Bronchial epithelial cell (primary cell): ENCODE results near the gene TSPAN13. TPM values are rescaled to one million over a fixed set of nuclear protein-coding genes. Genes with fewer than 3 reads are reported as not detected.

ENCODE experiments used
- DNase-seq: peaks from one replicate; pipeline ENCODE4 v3.0.0-alpha.2; 2010; ENCODE audit warnings: low read depth
- FAIRE-seq: peaks from 2 replicates; lab custom pipeline; 2011; peaks lifted over from hg19 to GRCh38; lab: Jason Lieb, UNC
- H3K27me3 ChIP-seq: 2 replicates; pipeline ENCODE4 v1.5.1; 2011; ENCODE audit warnings: low read length; ENCODE audit not compliant: control insufficient read depth, insufficient read depth
- H3K36me3 ChIP-seq: 2 replicates; pipeline ENCODE4 v1.5.1; 2011; ENCODE audit warnings: low read length; ENCODE audit not compliant: control insufficient read depth, insufficient read depth
- H3K4me3 ChIP-seq: 2 replicates; pipeline ENCODE4 v1.5.1; 2011; ENCODE audit warnings: mild to moderate bottlenecking, low read depth, low read length, control low read depth
- total RNA-seq: library from RNA; depleted of rRNA; stranded (reverse); fragments of >200 nt; gene quantifications from 2 replicates; pipeline ENCODE4 v1.2.1, GENCODE V29; 2014
- TF ChIP-seq, protein P1 (sequence below): IDR thresholded peaks from 2 replicates; pipeline ENCODE4 v1.5.1; 2011; ENCODE audit warnings: mild to moderate bottlenecking, moderate library complexity, low read length, control low read depth, inconsistent platforms; ENCODE audit not compliant: insufficient read depth, severe bottlenecking

The TSPAN13 gene
- total RNA-seq, 1 donor from 2014 or later: 41.6 TPM

DNA sequence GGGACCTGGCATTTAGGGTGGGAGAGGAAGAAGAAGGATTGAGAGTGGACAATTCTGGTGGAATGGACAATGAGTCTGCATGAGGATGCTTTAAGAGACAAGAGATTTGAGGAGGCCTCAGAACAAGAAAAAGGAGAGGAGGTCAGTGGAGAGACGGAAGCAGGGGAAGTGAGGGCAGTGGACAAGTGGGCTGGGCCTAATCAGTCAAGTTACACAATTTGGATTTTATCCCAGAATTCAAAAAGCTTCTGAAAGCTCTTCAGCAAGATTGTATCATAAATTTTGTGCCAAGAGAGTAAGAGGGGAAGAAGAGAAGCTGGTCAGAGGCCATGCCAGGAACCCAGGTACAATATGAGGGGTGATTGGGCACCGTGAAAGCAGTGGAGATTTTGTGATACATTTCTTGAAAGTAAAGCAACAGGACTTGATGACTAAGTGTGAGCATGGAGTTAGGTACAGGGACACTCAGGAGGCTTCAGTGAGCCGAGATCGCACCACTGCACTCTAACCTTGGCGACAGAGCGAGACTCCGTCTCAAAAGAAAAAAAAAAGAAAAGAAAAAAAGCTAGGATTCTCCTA, 19.3 kb upstream of the TSPAN13 start:
- FAIRE-seq: no peak
- Histone ChIP-seq H3K4me3 (no peak overlapping the region), H3K36me3 (no peaks in the 10 kb centered on the region), H3K27me3 (no peaks in the 10 kb centered on the region)
- DNase-seq: no peak
- TF ChIP-seq, protein P1, sequence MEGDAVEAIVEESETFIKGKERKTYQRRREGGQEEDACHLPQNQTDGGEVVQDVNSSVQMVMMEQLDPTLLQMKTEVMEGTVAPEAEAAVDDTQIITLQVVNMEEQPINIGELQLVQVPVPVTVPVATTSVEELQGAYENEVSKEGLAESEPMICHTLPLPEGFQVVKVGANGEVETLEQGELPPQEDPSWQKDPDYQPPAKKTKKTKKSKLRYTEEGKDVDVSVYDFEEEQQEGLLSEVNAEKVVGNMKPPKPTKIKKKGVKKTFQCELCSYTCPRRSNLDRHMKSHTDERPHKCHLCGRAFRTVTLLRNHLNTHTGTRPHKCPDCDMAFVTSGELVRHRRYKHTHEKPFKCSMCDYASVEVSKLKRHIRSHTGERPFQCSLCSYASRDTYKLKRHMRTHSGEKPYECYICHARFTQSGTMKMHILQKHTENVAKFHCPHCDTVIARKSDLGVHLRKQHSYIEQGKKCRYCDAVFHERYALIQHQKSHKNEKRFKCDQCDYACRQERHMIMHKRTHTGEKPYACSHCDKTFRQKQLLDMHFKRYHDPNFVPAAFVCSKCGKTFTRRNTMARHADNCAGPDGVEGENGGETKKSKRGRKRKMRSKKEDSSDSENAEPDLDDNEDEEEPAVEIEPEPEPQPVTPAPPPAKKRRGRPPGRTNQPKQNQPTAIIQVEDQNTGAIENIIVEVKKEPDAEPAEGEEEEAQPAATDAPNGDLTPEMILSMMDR: no peak

DNA sequence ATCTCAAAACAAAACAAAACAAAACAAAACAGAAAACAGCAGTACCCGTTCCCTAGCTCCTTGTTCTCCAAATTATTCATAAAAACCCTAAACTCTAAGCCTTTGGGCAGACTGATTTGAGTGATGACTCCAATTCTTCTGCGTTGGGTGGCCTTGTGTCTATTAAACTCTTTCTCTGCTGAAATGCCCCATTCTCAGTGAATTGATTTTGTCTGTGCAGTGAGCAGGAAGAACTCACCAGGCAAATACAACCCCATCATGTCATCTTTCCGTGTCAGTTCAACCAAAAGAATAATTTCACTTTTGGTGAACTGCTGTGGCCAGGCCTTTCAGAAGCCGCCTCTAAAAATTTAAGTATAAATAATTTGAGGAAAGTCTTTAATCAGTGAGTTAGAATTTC, 18.5 kb upstream of the TSPAN13 start:
- no peak overlapping the region for H3K4me3 ChIP-seq
- TF ChIP-seq, protein P1: no peak
- H3K27me3 ChIP-seq: no peaks in the 10 kb centered on the region
- no peaks in the 10 kb centered on the region for H3K36me3 ChIP-seq
- no peak for DNase-seq
- FAIRE-seq: no peak

DNA sequence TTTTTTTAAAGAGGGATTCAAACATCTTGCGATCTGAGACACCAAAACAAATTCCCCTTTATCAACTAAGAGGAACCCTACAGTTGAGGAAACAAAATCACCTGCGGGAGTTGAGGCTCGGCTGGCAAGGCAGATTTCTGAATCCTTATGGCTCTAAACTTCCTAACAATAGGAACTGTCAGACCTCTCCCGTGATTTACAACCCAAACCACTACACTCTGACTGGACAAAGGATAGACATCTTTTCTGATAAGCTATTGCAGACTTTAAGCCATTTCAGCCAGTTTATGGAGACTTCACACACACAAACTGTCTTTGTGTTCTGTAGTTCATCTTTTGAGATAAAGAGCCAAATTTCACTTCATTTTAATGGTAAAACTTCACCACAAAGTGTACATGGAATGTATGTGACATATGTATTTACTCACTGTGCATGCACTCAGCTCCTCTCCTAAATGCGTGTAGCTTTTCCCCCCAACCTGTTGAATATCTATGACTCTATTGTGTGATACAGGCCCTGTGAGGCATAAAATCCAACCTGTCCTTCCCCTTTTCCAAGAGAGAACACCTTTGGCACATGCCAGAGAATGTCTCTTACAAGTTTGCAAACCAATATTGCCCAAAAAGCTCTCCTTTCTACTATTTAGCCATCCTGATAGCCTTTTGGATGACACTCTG, 15.4 kb upstream of the TSPAN13 start:
- TF ChIP-seq, protein P1: no peak
- DNase-seq (no peak), FAIRE-seq (no peak)
- no peak overlapping the region for H3K4me3 ChIP-seq
- H3K27me3 ChIP-seq: no peaks in the 10 kb centered on the region
- H3K36me3 ChIP-seq: no peaks in the 10 kb centered on the region

DNA sequence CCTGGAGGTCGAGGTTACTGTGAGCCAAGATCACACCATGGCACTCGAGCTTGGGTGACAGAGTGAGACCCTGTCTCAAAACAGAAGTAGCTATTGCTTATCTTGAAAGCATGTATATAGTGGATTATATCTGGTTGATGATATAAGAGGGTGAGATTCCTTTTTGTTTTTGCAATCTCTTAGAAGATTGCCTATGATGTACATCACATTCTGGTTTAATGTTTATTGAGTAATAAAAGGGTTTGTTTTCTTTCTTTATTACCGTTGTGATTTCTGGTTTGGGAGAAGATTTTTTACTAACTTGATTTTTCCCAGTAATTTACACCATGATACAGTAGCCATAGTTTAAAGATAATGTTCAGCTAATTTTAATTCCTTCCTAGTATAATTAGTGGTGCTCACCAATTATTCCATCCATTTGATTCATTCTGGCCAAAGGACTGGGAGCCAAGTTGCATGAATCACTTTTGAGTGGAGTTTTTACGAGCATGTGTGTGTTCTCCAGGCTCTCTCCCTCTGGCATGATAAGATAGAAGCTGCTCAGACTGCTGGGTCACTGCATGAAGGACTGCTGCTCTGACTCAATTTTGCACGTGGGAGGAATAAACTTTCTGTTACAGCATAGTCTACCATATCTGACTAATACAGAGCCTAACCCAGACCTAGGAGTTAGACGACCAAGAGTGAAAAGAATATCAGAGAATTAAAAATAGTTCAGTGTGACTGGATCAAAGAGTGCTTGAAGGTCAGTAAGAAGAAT, 13.5 kb upstream of the TSPAN13 start:
- DNase-seq: peak; percentile 98

DNA sequence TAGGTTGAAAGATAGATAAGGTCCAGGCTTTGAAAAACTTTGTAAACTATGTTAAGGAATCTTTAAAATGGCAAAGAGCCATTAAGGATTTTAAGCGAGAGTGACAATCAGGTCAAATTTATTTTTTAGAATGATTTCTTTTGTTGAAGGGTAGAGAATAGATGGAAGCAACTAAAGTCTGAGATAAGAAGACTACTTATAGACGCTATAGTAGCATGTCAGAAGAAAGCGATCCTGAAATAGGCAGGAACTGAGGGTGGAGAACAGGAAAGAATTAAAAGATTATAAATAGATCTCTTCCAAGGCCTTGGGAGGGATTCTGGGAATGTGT, 13.0 kb upstream of the TSPAN13 start:
- Histone ChIP-seq H3K27me3 (no peaks in the 10 kb centered on the region), H3K36me3 (no peaks in the 10 kb centered on the region), H3K4me3 (no peak overlapping the region)
- TF ChIP-seq, protein P1: no peak
- DNase-seq (no peak), FAIRE-seq (no peak)

More for the DNA sequence above, 13.5 kb upstream of the TSPAN13 start:
- no peaks in the 10 kb centered on the region for H3K36me3 ChIP-seq
- no peaks in the 10 kb centered on the region for H3K27me3 ChIP-seq
- H3K4me3 ChIP-seq: no peak overlapping the region
- TF ChIP-seq, protein P1: no peak
- no peak for FAIRE-seq
